ENCODE data around the gene GRK7. TPM values are rescaled to one million over a fixed set of nuclear protein-coding genes. Genes with fewer than 3 reads are reported as not detected.

Gene GRK7
- total and polyA plus RNA-seq, 2 of the 13 experiments (the other 11 are each of a cell fraction or from before 2014, with no cell fraction given): not detected

GRCh38 chr3:141735770-141736465 lies 27.3 kb upstream of the GRK7 start (continued):
- TF ChIP-seq ZNF407 (CRISPR knock-in tag; IDR thresholded peaks at IDR 0.05; ENCODE audit: not compliant biosample characterization): no peak
- TF ChIP-seq, protein P1, sequence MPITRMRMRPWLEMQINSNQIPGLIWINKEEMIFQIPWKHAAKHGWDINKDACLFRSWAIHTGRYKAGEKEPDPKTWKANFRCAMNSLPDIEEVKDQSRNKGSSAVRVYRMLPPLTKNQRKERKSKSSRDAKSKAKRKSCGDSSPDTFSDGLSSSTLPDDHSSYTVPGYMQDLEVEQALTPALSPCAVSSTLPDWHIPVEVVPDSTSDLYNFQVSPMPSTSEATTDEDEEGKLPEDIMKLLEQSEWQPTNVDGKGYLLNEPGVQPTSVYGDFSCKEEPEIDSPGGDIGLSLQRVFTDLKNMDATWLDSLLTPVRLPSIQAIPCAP (CRISPR knock-in tag; IDR thresholded peaks at IDR 0.05; ENCODE audit: low read depth): no peak
- TF ChIP-seq HNRNPK (IDR thresholded peaks at IDR 0.05; ENCODE audit: low read depth, low read length, poor library complexity, severe bottlenecking): no peak
- TF ChIP-seq GTF3A (CRISPR knock-in tag; conservative IDR thresholded peaks at IDR 0.05): no peak
- 0 out of 2 replicates have a peak, but pooled peaks have one; percentile 13 for TF ChIP-seq GATAD1 (CRISPR knock-in tag; IDR thresholded peaks at IDR 0.05)
- TF ChIP-seq DZIP1 (CRISPR knock-in tag; IDR thresholded peaks at IDR 0.05): no peak
- TF ChIP-seq ZNF354B (CRISPR knock-in tag; IDR thresholded peaks at IDR 0.05): no peak
- no peak for TF ChIP-seq RFX3 (CRISPR knock-in tag; IDR thresholded peaks at IDR 0.05)
- TF ChIP-seq SIN3B (IDR thresholded peaks at IDR 0.05; ENCODE audit: low read length): no peak
- TF ChIP-seq ZNF567 (CRISPR knock-in tag; IDR thresholded peaks at IDR 0.05; ENCODE audit: borderline replicate concordance): no peak
- TF ChIP-seq, protein P2, sequence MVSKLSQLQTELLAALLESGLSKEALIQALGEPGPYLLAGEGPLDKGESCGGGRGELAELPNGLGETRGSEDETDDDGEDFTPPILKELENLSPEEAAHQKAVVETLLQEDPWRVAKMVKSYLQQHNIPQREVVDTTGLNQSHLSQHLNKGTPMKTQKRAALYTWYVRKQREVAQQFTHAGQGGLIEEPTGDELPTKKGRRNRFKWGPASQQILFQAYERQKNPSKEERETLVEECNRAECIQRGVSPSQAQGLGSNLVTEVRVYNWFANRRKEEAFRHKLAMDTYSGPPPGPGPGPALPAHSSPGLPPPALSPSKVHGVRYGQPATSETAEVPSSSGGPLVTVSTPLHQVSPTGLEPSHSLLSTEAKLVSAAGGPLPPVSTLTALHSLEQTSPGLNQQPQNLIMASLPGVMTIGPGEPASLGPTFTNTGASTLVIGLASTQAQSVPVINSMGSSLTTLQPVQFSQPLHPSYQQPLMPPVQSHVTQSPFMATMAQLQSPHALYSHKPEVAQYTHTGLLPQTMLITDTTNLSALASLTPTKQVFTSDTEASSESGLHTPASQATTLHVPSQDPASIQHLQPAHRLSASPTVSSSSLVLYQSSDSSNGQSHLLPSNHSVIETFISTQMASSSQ (IDR thresholded peaks at IDR 0.05; ENCODE audit: low read depth): no peak
- TF ChIP-seq, protein P2 (CRISPR knock-in tag; IDR thresholded peaks at IDR 0.05; ENCODE audit: borderline replicate concordance): no peak
